Activated naive CD4-positive, alpha-beta T cell treated with anti-CD3 and anti-CD28 coated beads, Interleukin-2, amount 50 U/mL, for 16 hours (primary cell): ENCODE data around the gene SF3B2.
"Not testable (repeated sequence)": the region's sequence is repeated elsewhere in the genome, so short reads cannot be mapped to it uniquely, and the experiment has no call there.

Source experiments
- DNase-seq: peaks from one replicate; pipeline ENCODE4 v3.0.0-alpha.2; 2020

The SF3B2 gene

GRCh38 chr11:66112041-66112491 is 59.9 kb downstream of the SF3B2 start:
- DNase-seq = no peak

GRCh38 chr11:66112601-66113499 is 60.7 kb downstream of the SF3B2 start:
- no peak for DNase-seq

GRCh38 chr11:66114957-66115356 is 62.8 kb downstream of the SF3B2 start:
- not testable (repeated sequence) for DNase-seq

GRCh38 chr11:66115638-66116301 is 63.6 kb downstream of the SF3B2 start:
- no peak for DNase-seq

- no peak for DNase-seq
Observed at GRCh38 chr11:66116576-66117361, 64.6 kb downstream of the SF3B2 start.

GRCh38 chr11:66118847-66119246 is 66.7 kb downstream of the SF3B2 start:
- DNase-seq = no peak
